Neural cell (in vitro differentiated cells): ENCODE data around the gene NHS. TPM values are rescaled to one million over a fixed set of nuclear protein-coding genes. Genes with fewer than 3 reads are reported as not detected.

Source experiments
- H2AFZ ChIP-seq: fragments of 200-600, 300-800 bp; sonication (generic), shearing (Covaris generic); 2 replicates; pipeline ENCODE4 v1.6.0; 2014; ENCODE audit warnings: low read depth, mild to moderate bottlenecking, antibody characterized with exemption, low read length, moderate library complexity
- H3F3A ChIP-seq: fragments of 200-600 bp; shearing (Covaris generic); 2 replicates; pipeline ENCODE4 v1.6.1; 2016; ENCODE audit warnings: mild to moderate bottlenecking, moderate library complexity, mixed read lengths, antibody characterized with exemption, low read length; ENCODE audit not compliant: insufficient read depth, poor library complexity, severe bottlenecking
- H3K27ac ChIP-seq: fragments of 200-600, 300-800 bp; sonication (generic), shearing (Covaris generic); 2 replicates; pipeline ENCODE4 v1.5.1; 2014; ENCODE audit warnings: mild to moderate bottlenecking, low read length, moderate library complexity
- H3K27me3 ChIP-seq: fragments of 300-800, 200-600 bp; sonication (generic), shearing (Covaris generic); 2 replicates; pipeline ENCODE4 v1.6.0; 2014; ENCODE audit warnings: mild to moderate bottlenecking, low read depth, low read length, moderate library complexity; ENCODE audit not compliant: insufficient read depth
- H3K36me3 ChIP-seq: fragments of 300-800, 200-600 bp; sonication (generic), shearing (Covaris generic); 2 replicates; pipeline ENCODE4 v1.5.1; 2014; ENCODE audit warnings: mild to moderate bottlenecking, antibody characterized with exemption, low read length, moderate library complexity; ENCODE audit not compliant: insufficient read depth
- H3K4me2 ChIP-seq: fragments of 300-800, 200-600 bp; sonication (generic), shearing (Covaris generic); 2 replicates; pipeline ENCODE4 v1.6.0; 2014; ENCODE audit warnings: mild to moderate bottlenecking, low read length
- H3K4me3 ChIP-seq: fragments of 300-800, 200-600 bp; sonication (generic), shearing (Covaris generic); 2 replicates; pipeline ENCODE4 v1.5.1; 2014; ENCODE audit warnings: mild to moderate bottlenecking, low read length, moderate library complexity
- H3K79me2 ChIP-seq: fragments of 200-600 bp; shearing (Covaris generic); replicated peaks from 2 replicates; pipeline ENCODE4 v1.6.0; 2014; ENCODE audit warnings: mild to moderate bottlenecking, low read length, moderate library complexity; ENCODE audit not compliant: insufficient read depth
- H3K9ac ChIP-seq: fragments of 300-800, 200-600 bp; sonication (generic), shearing (Covaris generic); 2 replicates; pipeline ENCODE4 v1.6.1; 2016; ENCODE audit warnings: mild to moderate bottlenecking, low read length, mixed read lengths
- H3K9me2 ChIP-seq: fragments of 200-600 bp; shearing (Covaris generic); 2 replicates; pipeline ENCODE4 v1.6.1; 2016; ENCODE audit warnings: mild to moderate bottlenecking, low read length, mixed read lengths; ENCODE audit not compliant: insufficient read depth
- H3K9me3 ChIP-seq: fragments of 200-600, 300-800 bp; sonication (generic), shearing (Covaris generic); 2 replicates; pipeline ENCODE4 v1.6.1; 2016; ENCODE audit warnings: mild to moderate bottlenecking, mixed run types, low read length, moderate library complexity, mixed read lengths
- H4K20me1 ChIP-seq: fragments of 200-600 bp; shearing (Covaris generic); 2 replicates; pipeline ENCODE4 v1.6.1; 2016; ENCODE audit warnings: mild to moderate bottlenecking, mixed run types; ENCODE audit not compliant: insufficient read depth
- CTCF ChIP-seq: fragments of 450-650 bp; IDR thresholded peaks from 2 replicates; pipeline ENCODE4 v1.5.1; 2014; ENCODE audit warnings: antibody characterized with exemption, mild to moderate bottlenecking, moderate library complexity; ENCODE audit not compliant: poor library complexity, severe bottlenecking
- EP300 ChIP-seq: fragments of 450-650 bp; conservative IDR thresholded peaks from 2 replicates; pipeline ENCODE4 v1.6.1; 2014; ENCODE audit warnings: antibody characterized with exemption, mild to moderate bottlenecking, moderate library complexity; ENCODE audit not compliant: poor library complexity, severe bottlenecking
- EZH2 ChIP-seq: fragments of 200-600, 300-800 bp; shearing (Covaris generic), sonication (generic); IDR thresholded peaks from 2 replicates; pipeline ENCODE4 v1.6.1; 2014; ENCODE audit warnings: antibody characterized with exemption, low read length, borderline replicate concordance, mild to moderate bottlenecking; ENCODE audit not compliant: insufficient read depth, poor library complexity, severe bottlenecking
- MXI1 ChIP-seq: fragments of 450-650 bp; conservative IDR thresholded peaks from 2 replicates; pipeline ENCODE4 v1.6.1; 2014; ENCODE audit warnings: antibody characterized with exemption, mild to moderate bottlenecking; ENCODE audit not compliant: poor library complexity, severe bottlenecking
- POLR2AphosphoS5 ChIP-seq: IDR thresholded peaks from 2 replicates; pipeline ENCODE4 v1.6.1; 2012
- RAD21 ChIP-seq: fragments of 450-650 bp; conservative IDR thresholded peaks from 2 replicates; pipeline ENCODE4 v1.6.1; 2014; ENCODE audit warnings: antibody characterized with exemption, mild to moderate bottlenecking, moderate library complexity
- REST ChIP-seq: IDR thresholded peaks from 2 replicates; pipeline ENCODE4 v1.6.1; 2012; ENCODE audit warnings: borderline replicate concordance
- SMC3 ChIP-seq: fragments of 450-650 bp; conservative IDR thresholded peaks from 2 replicates; pipeline ENCODE4 v1.6.1; 2014; ENCODE audit warnings: antibody characterized with exemption, mild to moderate bottlenecking, moderate library complexity; ENCODE audit not compliant: poor library complexity
- TAF1 ChIP-seq: IDR thresholded peaks from 2 replicates; pipeline ENCODE4 v1.6.1; 2012; ENCODE audit warnings: low read depth
- polyA plus RNA-seq: library from polyadenylated mRNA; depleted of rRNA; stranded (reverse); fragments of >200 nt; gene quantifications from 2 replicates; pipeline ENCODE4 v1.2.3, GENCODE V29; 2014

Gene NHS
- polyA plus RNA-seq, 1 donor from 2014 or later, result 1.9 TPM

DNA sequence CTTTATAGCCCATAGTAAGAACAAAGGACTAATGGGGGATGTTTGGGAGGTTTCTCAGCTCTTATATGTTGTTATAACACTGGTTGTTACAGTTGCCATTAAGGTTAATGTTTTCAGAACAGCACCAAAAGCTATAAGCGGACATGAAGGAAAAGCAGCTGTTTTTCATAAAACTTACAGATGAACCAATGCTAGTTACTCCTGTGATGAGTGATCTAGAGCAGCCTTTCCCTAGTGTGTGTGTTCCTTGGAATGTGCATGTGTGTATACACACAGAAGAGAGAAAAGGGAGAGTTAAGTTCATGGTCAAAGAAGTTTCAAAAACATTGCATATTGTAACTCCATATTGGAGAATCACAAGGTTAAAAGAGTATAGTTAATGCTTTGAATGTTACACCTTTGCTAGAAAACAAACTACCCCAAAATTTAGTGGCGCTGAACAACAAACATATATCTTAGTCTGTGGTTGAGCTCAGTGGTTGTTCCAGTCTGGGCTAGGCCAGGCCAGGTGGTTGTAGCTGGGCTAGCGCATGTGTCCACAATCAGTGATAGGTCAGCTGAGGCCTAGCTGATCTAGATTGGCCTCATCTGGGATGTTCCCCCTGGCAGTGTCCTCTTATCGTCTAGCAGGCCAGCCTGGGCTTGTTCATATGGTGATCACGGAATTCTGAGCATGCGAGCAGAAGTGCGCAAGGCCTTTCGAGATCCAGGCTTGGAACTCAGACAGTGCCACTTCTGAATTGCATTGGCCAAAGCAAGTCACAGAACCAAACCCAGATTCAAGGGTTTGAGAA, 151.0 kb downstream of the NHS start:
- Histone ChIP-seq H3K36me3 (no peaks in the 10 kb centered on the region), H3K79me2 (no peaks in the 10 kb centered on the region), H3K9me3 (no peaks in the 10 kb centered on the region), H3K27me3 (no peaks in the 10 kb centered on the region), H2AFZ (no peak overlapping the region), H3K9me2 (no peaks in the 10 kb centered on the region), H3F3A (no peaks in the 10 kb centered on the region), H4K20me1 (no peaks in the 10 kb centered on the region), H3K4me2 (no peak overlapping the region), H3K9ac (no peak overlapping the region), H3K4me3 (no peak overlapping the region), H3K27ac (no peak overlapping the region)
- no peak for TF ChIP-seq MXI1
- no peak for TF ChIP-seq EP300
- TF ChIP-seq CTCF, result no peak
- no peak for TF ChIP-seq REST
- TF ChIP-seq SMC3, result no peak
- no peak for TF ChIP-seq TAF1
- no peak for TF ChIP-seq POLR2AphosphoS5
- no peak for TF ChIP-seq RAD21
- TF ChIP-seq EZH2, result no peak

DNA sequence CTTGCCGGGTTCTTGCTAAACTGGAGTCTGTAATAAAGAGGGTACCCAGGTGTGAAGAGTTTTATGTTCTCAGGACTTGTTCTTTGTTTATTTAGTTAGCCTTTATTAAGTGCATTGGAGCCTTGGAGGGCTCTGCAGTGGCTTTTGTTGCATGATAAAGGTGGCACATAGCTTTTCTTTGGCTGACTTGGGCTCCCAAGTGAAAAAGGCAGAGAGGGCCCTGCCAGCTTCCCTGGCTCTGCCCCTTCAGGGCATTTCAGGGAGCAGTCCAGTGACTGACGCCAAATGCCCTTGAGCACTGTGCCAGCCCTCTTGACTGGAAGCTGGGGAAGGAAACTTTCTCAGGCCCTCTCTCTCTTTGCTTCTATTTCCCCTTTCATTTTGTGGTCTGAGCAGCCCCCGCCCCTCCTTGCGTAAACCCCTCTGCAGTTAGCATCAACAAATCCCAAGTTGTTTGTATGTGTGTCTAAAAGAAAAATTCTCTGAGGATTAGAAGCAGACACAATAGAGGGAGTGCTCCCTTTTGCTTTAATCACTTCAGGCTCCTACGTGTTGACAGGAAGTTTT, 152.2 kb downstream of the NHS start:
- TF ChIP-seq POLR2AphosphoS5 (no peak), CTCF (no peak), SMC3 (no peak), MXI1 (no peak), REST (no peak), EZH2 (no peak), RAD21 (no peak), EP300 (no peak), TAF1 (no peak)
- no peaks in the 10 kb centered on the region for H3F3A ChIP-seq
- H3K4me2 ChIP-seq, result no peak overlapping the region
- no peaks in the 10 kb centered on the region for H3K9me2 ChIP-seq
- H3K79me2 ChIP-seq, result no peaks in the 10 kb centered on the region
- no peak overlapping the region for H3K27ac ChIP-seq
- H3K9ac ChIP-seq, result no peak overlapping the region
- H4K20me1 ChIP-seq, result no peaks in the 10 kb centered on the region
- no peak overlapping the region for H2AFZ ChIP-seq
- H3K36me3 ChIP-seq, result no peaks in the 10 kb centered on the region
- H3K4me3 ChIP-seq, result no peak overlapping the region
- H3K27me3 ChIP-seq, result no peaks in the 10 kb centered on the region
- H3K9me3 ChIP-seq, result no peaks in the 10 kb centered on the region
